GM18870 (cell line): ENCODE measurements around the gene C2CD2.
"Not testable (repeated sequence)": the region's sequence is repeated elsewhere in the genome, so short reads cannot be mapped to it uniquely, and the experiment has no call there.

Source experiments
- ATAC-seq: cut with Tn5 transposase; IDR thresholded peaks from one replicate; pipeline ENCODE4 v1.9.1; 2021; ENCODE audit warnings: moderate library complexity; ENCODE audit not compliant: unreplicated experiment

C2CD2 gene

GRCh38 chr21:41959697-41960096 is 5.9 kb upstream of the C2CD2 start:
- ATAC-seq = not testable (repeated sequence)

DNA sequence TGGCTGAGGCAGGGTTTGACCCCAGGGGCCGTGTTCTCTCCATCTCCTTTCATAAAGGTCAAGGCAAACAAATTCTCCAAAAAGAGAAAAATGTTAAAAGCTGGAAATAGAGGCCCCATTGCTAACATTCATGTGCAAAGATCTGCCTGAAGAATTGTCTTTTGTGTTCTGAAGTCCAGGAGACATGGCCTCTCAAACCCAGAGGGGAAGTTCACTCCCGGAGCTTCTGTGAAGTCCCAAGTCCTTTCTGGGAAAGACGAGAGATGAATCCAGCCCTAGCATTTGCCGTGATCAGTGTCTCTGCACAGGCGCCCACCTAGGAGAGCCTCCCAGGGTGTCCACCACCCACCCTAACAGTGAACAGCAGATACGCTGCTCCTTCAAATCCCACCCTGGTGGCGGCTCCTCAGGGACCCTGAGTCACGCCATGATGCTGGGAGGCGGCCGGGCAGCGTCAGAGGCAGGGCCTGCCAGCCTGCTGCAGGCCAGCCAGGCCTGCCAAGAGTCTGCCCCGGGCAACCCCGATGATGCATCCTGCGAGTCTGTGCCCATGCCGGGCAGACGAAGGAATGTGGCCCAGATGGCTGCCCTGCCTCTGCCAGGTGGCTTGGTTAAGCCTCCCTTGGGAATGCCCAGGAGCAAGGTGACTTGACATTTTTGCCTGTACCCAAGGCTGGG is 5.2 kb upstream of the C2CD2 start:
- no peak for ATAC-seq

DNA sequence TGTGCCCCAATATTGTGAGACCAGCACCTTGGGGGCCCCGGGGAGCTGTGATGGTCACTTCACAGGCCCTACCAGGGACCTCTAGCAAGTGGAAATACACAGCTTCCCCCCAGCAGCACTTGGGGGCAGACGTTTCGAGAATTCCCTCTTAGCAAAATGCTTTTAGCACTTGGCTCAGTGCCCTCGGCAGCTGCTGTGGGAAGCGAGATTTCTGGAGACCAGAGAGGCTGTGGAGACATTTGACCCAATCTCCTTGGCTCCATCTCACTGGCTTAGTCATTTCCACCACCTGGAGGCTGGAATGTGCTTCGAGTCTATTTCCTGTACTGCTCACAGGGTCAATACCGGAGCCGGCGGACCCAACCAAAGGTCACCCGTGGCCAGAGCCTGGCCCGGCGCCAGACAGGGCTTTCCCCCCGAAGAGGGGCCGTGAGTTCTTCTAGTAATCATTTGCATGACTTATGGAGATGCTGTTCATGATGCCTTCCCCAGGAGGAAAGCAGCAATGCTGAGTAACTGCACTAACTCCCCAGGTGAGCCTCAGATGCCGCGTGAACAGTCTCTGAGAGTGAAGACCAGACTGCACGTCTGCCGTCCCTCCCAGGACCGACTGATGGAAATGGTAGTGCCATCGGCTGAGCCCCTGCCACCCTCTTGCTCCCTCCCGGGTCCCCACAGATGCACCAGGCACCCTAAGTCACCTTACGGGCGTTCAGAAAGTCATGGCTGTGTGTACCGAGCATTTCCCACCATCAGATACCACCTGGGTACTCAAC is 4.4 kb upstream of the C2CD2 start:
- no peak for ATAC-seq

GRCh38 chr21:41956926-41957729 is 3.3 kb upstream of the C2CD2 start:
- ATAC-seq = no peak

DNA sequence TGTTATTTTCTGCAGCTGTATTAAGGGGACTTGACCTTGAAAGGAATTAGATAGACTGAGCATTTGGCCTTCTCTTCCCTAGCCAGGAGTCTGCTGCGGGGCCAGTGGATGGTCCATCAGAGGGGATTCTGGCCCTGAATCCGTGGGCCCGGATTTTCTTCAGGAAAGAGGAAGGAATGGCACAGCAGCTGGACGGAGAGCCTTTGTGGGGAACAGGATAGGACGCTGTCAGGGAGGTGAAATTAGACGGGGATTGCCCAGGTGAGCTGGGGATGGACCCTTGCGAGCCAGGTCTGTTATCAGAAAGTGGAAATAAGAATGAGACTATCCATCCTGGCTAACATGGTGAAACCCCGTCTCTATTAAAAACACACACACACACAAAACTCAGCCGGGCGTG is 1.7 kb upstream of the C2CD2 start:
- no peak for ATAC-seq

DNA sequence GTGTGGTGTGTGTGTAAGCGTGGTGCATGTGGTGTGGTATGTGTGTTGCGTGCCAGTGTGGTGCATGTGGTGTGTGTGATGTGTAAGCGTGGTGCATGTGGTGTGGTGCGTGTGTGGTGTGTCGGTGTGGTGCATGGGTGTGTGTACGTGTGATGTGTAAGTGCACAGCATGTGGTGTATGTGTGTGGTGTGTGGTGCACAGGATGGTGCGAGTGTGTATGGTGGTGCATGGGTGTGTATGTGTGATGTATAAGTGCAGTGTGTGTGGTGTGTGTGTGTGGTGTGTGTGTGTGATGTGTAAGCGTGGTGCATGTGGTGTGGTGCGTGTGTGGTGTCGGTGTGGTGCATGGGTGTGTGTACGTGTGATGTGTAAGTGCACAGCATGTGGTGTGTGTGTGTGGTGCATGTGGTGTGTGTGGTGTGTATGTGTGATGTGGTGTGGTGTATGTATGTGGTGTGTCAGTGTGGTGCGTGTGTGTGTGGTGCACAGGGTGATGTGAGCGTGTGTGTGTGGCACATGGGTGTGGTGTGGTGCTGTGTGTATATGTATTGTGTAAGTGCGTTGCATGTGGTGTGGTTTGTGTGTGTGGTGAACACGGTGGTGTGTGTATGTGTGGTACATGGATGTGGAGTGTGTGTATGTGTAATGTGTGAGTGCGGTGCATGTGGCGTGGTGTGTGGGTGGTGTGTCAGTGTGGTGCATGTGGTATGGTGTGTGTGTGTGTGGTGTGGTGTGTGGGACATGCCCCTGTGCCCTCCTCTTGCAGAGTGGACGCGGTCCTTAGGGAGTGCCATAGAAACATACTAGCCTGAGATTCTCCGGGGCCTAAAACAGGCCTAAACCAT is 1.1 kb upstream of the C2CD2 start:
- no peak for ATAC-seq

- no peak for ATAC-seq
Observed at GRCh38 chr21:41953249-41953830, 478 bp downstream of the C2CD2 start.

GRCh38 chr21:41952568-41953248 is 1.1 kb downstream of the C2CD2 start:
- no peak for ATAC-seq

GRCh38 chr21:41951876-41952567 is 1.8 kb downstream of the C2CD2 start:
- ATAC-seq = no peak

GRCh38 chr21:41950941-41951351 is 2.9 kb downstream of the C2CD2 start:
- no peak for ATAC-seq

GRCh38 chr21:41949631-41950030 is 4.2 kb downstream of the C2CD2 start:
- not testable (repeated sequence) for ATAC-seq

GRCh38 chr21:41948901-41949300 is 4.9 kb downstream of the C2CD2 start:
- ATAC-seq = no peak

- ATAC-seq = no peak
Observed at GRCh38 chr21:41948078-41948895, 5.5 kb downstream of the C2CD2 start.

DNA sequence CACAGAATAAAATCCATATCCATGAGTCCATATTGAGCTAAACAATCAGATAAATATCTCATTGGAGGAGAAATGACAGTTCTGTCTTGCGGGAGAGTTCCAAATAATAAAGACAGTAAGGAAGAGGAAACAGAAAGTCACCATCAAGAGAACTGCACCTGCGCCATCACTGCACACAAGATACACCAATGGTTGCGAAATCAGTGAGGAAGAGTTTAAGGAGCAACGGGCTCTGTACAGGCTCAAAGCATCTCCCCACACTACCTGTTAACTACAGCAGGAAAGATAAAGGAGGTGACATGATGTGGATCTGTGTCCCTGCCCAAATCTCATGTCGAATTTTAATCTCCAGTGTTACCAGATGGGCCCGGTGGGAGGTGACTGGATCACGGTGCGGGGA is 7.8 kb downstream of the C2CD2 start:
- ATAC-seq = no peak

GRCh38 chr21:41943851-41944250 is 10.0 kb downstream of the C2CD2 start:
- ATAC-seq = no peak

DNA sequence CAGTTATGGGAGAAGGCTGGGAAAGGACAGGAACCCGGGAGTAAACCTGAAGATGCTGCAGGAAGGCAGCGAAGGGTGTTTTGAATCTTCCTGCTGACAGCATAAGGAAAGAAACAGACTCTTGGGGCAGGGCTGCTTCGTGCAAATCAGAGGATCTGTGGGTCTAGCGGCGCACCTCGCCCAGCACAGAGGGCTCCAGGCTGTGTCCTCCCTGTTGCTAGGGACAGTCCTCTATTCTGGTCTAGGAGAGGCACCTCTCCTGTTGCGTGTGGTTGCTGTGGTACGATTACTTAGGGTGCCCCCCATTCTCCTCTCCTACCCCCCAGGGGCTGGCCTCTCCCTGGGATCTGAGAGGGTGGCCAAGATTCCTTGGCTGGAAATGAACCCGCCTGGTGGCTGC is 11.4 kb downstream of the C2CD2 start:
- ATAC-seq = no peak

DNA sequence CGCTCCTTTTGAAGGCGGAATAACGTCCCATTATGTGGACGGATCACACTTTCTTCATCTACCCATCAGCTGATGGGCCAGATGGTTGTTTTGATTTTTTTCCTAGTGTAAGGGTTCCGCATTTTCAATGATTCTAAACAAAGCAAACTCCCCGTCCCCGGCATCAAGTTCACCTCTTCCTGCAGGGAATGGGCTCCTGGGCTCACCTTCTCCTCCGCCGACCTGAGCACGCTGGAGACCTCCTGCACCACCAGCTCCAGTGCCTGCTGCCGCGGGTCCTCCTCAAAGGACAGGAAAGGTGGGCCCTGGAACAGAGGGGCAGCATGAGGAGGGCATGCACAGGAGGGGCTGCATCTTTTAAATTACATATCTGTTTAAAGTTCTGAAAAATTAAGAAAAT is 11.9 kb downstream of the C2CD2 start:
- ATAC-seq = no peak

GRCh38 chr21:41940431-41940830 is 13.4 kb downstream of the C2CD2 start:
- ATAC-seq = no peak
